HEK293T (cell line): Measurements from ENCODE around the gene NFAT5.

Experiments
- BHLHE40 ChIP-seq: fragments of 450-650 bp; IDR thresholded peaks from 2 replicates; pipeline ENCODE4 v1.6.1; 2016; ENCODE audit warnings: mild to moderate bottlenecking, moderate library complexity, borderline replicate concordance
- ELF4 ChIP-seq: fragments of 450-650 bp; IDR thresholded peaks from 2 replicates; pipeline ENCODE4 v1.6.1; 2017; ENCODE audit warnings: antibody characterized with exemption
- FOXK2 ChIP-seq: fragments of 450-650 bp; IDR thresholded peaks from 2 replicates; pipeline ENCODE4 v1.6.1; 2016; ENCODE audit warnings: mild to moderate bottlenecking
- FOXM1 ChIP-seq: fragments of 450-650 bp; IDR thresholded peaks from 2 replicates; pipeline ENCODE4 v1.6.1; 2017; ENCODE audit warnings: mild to moderate bottlenecking, borderline replicate concordance
- L3MBTL2 ChIP-seq: fragments of 450-650 bp; conservative IDR thresholded peaks from 2 replicates; pipeline ENCODE4 v1.6.1; 2016; ENCODE audit warnings: mild to moderate bottlenecking
- LEF1 ChIP-seq: fragments of 450-650 bp; IDR thresholded peaks from 2 replicates; pipeline ENCODE4 v1.6.1; 2017; ENCODE audit warnings: mild to moderate bottlenecking, borderline replicate concordance
- SP1 ChIP-seq: fragments of 450-650 bp; IDR thresholded peaks from 2 replicates; pipeline ENCODE4 v1.6.1; 2017
- SUZ12 ChIP-seq: fragments of 450-650 bp; IDR thresholded peaks from 2 replicates; pipeline ENCODE4 v1.6.1; 2016; ENCODE audit warnings: mild to moderate bottlenecking

- TF ChIP-seq BHLHE40, result no peak
- TF ChIP-seq L3MBTL2, result no peak
- no peak for TF ChIP-seq ELF4
- TF ChIP-seq LEF1, result no peak
- no peak for TF ChIP-seq SUZ12
- no peak for TF ChIP-seq FOXM1
- no peak for TF ChIP-seq FOXK2
- no peak for TF ChIP-seq SP1
These were observed 181.3 kb downstream of the NFAT5 start for GRCh38 chr16:69747115-69747514.
